ENCODE measurements around the gene ADA. TPM values are rescaled to one million over a fixed set of nuclear protein-coding genes. Genes with fewer than 3 reads are reported as not detected.

The ADA gene
- total and polyA plus RNA-seq, 9 of the 15 experiments (the other 6 are each of a cell fraction or from before 2014, with no cell fraction given): 2.4 to 26.1 (median 5.3) TPM

DNA sequence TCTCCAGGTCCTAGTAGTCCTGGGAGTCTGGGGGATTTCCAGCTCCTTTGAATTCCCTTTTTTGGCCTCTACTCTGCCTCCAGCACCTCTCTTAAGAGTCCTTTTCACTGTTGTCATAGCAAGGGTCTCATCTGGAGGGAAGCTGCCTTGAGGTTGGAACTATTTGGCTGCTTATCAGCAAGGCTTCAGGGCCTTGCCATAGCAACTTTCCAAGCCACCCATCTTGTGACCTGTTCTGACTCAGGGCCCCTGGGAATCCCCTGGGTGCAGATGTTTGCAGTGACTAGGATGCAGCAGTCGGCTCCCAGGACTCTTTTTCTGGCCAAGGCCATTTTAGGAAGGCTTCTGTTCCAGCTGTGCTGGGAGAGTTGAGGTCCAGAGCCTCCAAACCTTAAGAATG, 56.8 kb downstream of the ADA start:
- in situ Hi-C loops (cut with MboI): no loop called here
- Histone ChIP-seq H3K4me3 (no peak overlapping the region), H3K36me3 (ENCODE audit: control insufficient read depth, insufficient read depth, low read length) (no peaks in the 10 kb centered on the region), H3K4me1 (replicated peaks in 1 of 2; ENCODE audit: control insufficient read depth in 2 of 2, insufficient read depth in 2 of 2, low read length in 2 of 2) (peaks cover 10 to 20% of the 10 kb centered on the region in 2 experiments), H3K27me3 (ENCODE audit: control insufficient read depth in 2 of 2, insufficient read depth in 2 of 2, low read length in 2 of 2) (no peaks in the 10 kb centered on the region), H3K9ac (ENCODE audit: insufficient read depth in 1 of 2, low read depth in 2 of 2, low read length in 2 of 2) (no peak overlapping the region; a peak in 1 of 4 replicates), H3K79me2 (ENCODE audit: control insufficient read depth, insufficient read depth, low read length) (no peaks in the 10 kb centered on the region), H3K9me3 (replicated peaks; ENCODE audit: control insufficient read depth, insufficient read depth, low read depth, low read length) (no peaks in the 10 kb centered on the region), H3K9me1 (ENCODE audit: control insufficient read depth, insufficient read depth, low read length) (no peaks in the 10 kb centered on the region), H3K27ac (ENCODE audit: extremely low read depth, low read depth, low read length) (no peak overlapping the region), H2AFZ (ENCODE audit: low read depth, low read length) (no peak overlapping the region; the same call in 1 of the 2 replicates), H3K4me2 (ENCODE audit: insufficient read depth, low read length) (no peak overlapping the region; the same call in 1 of the 2 replicates), H4K20me1 (replicated peaks; ENCODE audit: control insufficient read depth, insufficient read depth, low read length) (no peaks in the 10 kb centered on the region)
- ATAC-seq (no peak; the same call in 2 of the 3 replicates), FAIRE-seq (no peak), DNase-seq (ENCODE audit: extremely low read depth in 1 of 4, low spot score in 3 of 4) (peak in 2 of 4 experiments; percentile 22 to 77)
- BruUV-seq (replicated peaks): no TSS peak
- CTCF ChIA-PET (ENCODE audit: low intra/inter-chr PET ratio): interaction anchor here (0.5 kb wide), 1 partner anchor 14 kb away, joined by 3 read pairs; no protein-coding TSS in a partner anchor
- intact Hi-C loops (cut with micrococcal nuclease): no loop called here
- POLR2A ChIA-PET: interaction anchor here (1.0 to 1.3 kb wide), 3 partner anchors 8 to 107 kb away, joined by 3 to 5 read pairs (median 5); no protein-coding TSS in a partner anchor
- WGBS (ENCODE audit: insufficient coverage, low coverage, missing lambda C conversion rate): 0% methylated on average over 1 of the region's 1 CpG
- peak; percentile 65; the same call in 1 of the 2 replicates for TF ChIP-seq ZNF644 (tag; IDR thresholded peaks at IDR 0.05; ENCODE audit: low read depth)
- no peak for TF ChIP-seq MYBL2 (IDR thresholded peaks at IDR 0.05; ENCODE audit: low read depth)
- no peak for TF ChIP-seq MYBL2 (CRISPR knock-in tag; IDR thresholded peaks at IDR 0.05; ENCODE audit: borderline replicate concordance)
- TF ChIP-seq, protein P1, sequence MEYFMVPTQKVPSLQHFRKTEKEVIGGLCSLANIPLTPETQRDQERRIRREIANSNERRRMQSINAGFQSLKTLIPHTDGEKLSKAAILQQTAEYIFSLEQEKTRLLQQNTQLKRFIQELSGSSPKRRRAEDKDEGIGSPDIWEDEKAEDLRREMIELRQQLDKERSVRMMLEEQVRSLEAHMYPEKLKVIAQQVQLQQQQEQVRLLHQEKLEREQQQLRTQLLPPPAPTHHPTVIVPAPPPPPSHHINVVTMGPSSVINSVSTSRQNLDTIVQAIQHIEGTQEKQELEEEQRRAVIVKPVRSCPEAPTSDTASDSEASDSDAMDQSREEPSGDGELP (CRISPR knock-in tag; IDR thresholded peaks at IDR 0.05; ENCODE audit: borderline replicate concordance): peak; percentile 44; the same call in 1 of the 2 replicates
- TF ChIP-seq SRF (CRISPR knock-in tag; IDR thresholded peaks at IDR 0.05): peak in 1 of 2 experiments; percentile 52; a peak in 1 of 4 replicates
- TF ChIP-seq NBN (IDR thresholded peaks at IDR 0.05; ENCODE audit: low read depth): no peak
- peak; percentile 69 for TF ChIP-seq ARID1B (IDR thresholded peaks at IDR 0.05)
- TF ChIP-seq TAL1 (IDR thresholded peaks at IDR 0.05): 0 out of 2 replicates have a peak, but pooled peaks have one; percentile 7
- TF ChIP-seq RFX1 (IDR thresholded peaks at IDR 0.05): peak; percentile 88
- TF ChIP-seq KAT2B (IDR thresholded peaks at IDR 0.05; ENCODE audit: low read depth, low read length): no peak
- TF ChIP-seq SOX6 (IDR thresholded peaks at IDR 0.05): no peak
- no peak for TF ChIP-seq ESRRA (IDR thresholded peaks at IDR 0.05; ENCODE audit: borderline replicate concordance, low read depth)
- TF ChIP-seq NUFIP1 (IDR thresholded peaks at IDR 0.05; ENCODE audit: partially characterized antibody): no peak
- TF ChIP-seq TOE1 (IDR thresholded peaks at IDR 0.05; ENCODE audit: borderline replicate concordance): peak; percentile 30; the same call in 1 of the 2 replicates
- TF ChIP-seq TOE1 (CRISPR knock-in tag; IDR thresholded peaks at IDR 0.05; ENCODE audit: borderline replicate concordance, low read depth): no peak
- no peak for TF ChIP-seq POLR2B (IDR thresholded peaks at IDR 0.05; ENCODE audit: low read depth, partially characterized antibody)
- TF ChIP-seq HDGF (IDR thresholded peaks at IDR 0.05): no peak
- no peak for TF ChIP-seq MCM3 (IDR thresholded peaks at IDR 0.05)
- peak; percentile 49; the same call in 1 of the 2 replicates for TF ChIP-seq CBFA2T2 (conservative IDR thresholded peaks at IDR 0.05)
- TF ChIP-seq STAG1 (CRISPR knock-in tag; IDR thresholded peaks at IDR 0.05; ENCODE audit: borderline replicate concordance): no peak
- peak; percentile 64 for TF ChIP-seq CBFA2T3 (IDR thresholded peaks at IDR 0.05)
- peak; percentile 49; the same call in 1 of the 2 replicates for TF ChIP-seq GATA2 (CRISPR knock-in tag; IDR thresholded peaks at IDR 0.05)
- TF ChIP-seq CHD2 (IDR thresholded peaks at IDR 0.05; ENCODE audit: low read depth, low read length): no peak
- TF ChIP-seq, protein P2, sequence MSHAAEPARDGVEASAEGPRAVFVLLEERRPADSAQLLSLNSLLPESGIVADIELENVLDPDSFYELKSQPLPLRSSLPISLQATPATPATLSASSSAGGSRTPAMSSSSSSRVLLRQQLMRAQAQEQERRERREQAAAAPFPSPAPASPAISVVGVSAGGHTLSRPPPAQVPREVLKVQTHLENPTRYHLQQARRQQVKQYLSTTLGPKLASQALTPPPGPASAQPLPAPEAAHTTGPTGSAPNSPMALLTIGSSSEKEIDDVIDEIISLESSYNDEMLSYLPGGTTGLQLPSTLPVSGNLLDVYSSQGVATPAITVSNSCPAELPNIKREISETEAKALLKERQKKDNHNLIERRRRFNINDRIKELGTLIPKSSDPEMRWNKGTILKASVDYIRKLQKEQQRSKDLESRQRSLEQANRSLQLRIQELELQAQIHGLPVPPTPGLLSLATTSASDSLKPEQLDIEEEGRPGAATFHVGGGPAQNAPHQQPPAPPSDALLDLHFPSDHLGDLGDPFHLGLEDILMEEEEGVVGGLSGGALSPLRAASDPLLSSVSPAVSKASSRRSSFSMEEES (CRISPR knock-in tag; IDR thresholded peaks at IDR 0.05): peak; percentile 27
- TF ChIP-seq NEUROD1 (IDR thresholded peaks at IDR 0.05; ENCODE audit: borderline replicate concordance, low read depth, low read length, partially characterized antibody): peak; percentile 51
